Measurements from ENCODE around the gene RTKN2. TPM values are rescaled to one million over a fixed set of nuclear protein-coding genes. Genes with fewer than 3 reads are reported as not detected.

RTKN2 gene
- total and polyA plus RNA-seq, 2 experiments from 2014 or later: 1.1 to 4.4 TPM

DNA sequence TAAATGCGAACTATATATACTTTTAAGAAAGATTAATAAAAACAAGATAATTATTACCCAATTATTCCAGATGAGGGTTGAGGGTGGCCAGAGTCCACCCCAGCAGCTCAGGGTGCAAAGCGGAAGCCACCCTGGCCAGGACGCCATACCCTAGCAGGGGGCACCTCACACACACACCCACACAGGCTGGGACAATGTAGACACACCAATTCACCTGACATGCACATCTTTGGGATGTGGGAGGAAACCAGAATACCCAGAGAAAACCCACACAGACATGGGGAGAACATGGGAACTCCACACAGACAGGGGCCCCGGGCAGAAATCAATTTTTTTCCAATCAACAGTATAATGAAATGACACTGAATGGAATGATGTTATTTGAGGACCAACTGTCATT, 86.0 kb downstream of the RTKN2 start:
- Histone ChIP-seq H3K27ac (no peak overlapping the region), H3K4me1 (ENCODE audit: low read depth) (peaks cover 16% of the 10 kb centered on the region), H3K36me3 (no peaks in the 10 kb centered on the region), H3K4me3 (no peak overlapping the region), H3K9me3 (ENCODE audit: low read depth) (no peaks in the 10 kb centered on the region), H3K27me3 (no peaks in the 10 kb centered on the region)
- TF ChIP-seq, protein P1, sequence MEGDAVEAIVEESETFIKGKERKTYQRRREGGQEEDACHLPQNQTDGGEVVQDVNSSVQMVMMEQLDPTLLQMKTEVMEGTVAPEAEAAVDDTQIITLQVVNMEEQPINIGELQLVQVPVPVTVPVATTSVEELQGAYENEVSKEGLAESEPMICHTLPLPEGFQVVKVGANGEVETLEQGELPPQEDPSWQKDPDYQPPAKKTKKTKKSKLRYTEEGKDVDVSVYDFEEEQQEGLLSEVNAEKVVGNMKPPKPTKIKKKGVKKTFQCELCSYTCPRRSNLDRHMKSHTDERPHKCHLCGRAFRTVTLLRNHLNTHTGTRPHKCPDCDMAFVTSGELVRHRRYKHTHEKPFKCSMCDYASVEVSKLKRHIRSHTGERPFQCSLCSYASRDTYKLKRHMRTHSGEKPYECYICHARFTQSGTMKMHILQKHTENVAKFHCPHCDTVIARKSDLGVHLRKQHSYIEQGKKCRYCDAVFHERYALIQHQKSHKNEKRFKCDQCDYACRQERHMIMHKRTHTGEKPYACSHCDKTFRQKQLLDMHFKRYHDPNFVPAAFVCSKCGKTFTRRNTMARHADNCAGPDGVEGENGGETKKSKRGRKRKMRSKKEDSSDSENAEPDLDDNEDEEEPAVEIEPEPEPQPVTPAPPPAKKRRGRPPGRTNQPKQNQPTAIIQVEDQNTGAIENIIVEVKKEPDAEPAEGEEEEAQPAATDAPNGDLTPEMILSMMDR (IDR thresholded peaks at IDR 0.05; ENCODE audit: low read depth, low read length): no peak
- DNase-seq (ENCODE audit: low read depth in 1 of 2, low spot score in 1 of 2): no peak

DNA sequence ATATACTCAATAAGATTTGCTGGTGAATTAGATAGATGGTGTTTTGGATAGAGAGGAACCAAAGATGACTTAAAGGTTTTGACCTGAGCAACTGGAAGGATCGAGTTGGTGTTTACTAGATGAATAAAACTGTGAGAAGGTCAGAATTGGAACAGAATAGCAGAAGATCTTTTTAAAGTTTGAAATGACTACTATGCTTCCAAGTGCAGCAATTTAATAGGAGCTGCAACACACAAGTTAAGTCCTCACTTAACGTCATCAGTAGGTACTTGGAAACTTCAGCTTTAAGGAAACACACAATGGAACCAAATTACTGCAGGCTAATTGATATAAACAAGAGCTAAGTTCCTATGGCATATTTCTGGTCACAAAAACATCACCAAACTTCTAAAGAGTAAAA, 86.5 kb downstream of the RTKN2 start:
- no peaks in the 10 kb centered on the region for H3K9me3 ChIP-seq (ENCODE audit: low read depth)
- H3K27ac ChIP-seq: no peak overlapping the region
- H3K27me3 ChIP-seq: no peaks in the 10 kb centered on the region
- TF ChIP-seq, protein P1 (IDR thresholded peaks at IDR 0.05; ENCODE audit: low read depth, low read length): no peak
- peaks cover 12% of the 10 kb centered on the region for H3K4me1 ChIP-seq (ENCODE audit: low read depth)
- DNase-seq (ENCODE audit: low read depth in 1 of 2, low spot score in 1 of 2): no peak
- no peak overlapping the region for H3K4me3 ChIP-seq
- H3K36me3 ChIP-seq: no peaks in the 10 kb centered on the region

DNA sequence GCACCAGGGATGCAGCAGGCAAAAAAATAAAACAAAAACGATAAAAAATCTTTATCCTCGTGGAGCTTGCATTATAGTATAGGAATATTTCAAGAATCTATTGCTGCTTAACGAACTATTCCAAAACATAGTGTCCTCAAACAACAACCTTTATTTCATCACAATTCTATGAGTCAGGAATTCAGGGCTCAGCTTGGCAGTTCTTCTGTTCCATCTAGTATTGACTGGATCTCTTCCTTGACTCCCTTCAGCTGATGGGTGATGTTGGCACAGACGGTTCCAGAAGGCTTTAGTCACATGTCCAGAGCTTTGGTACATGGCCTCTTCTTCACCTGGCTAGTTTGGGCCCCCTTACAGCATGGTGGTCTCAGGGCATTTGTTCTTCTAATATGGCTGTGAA, 88.0 kb downstream of the RTKN2 start:
- H3K36me3 ChIP-seq: no peaks in the 10 kb centered on the region
- no peaks in the 10 kb centered on the region for H3K27me3 ChIP-seq
- TF ChIP-seq, protein P1 (IDR thresholded peaks at IDR 0.05; ENCODE audit: low read depth, low read length): no peak
- no peaks in the 10 kb centered on the region for H3K4me1 ChIP-seq (ENCODE audit: low read depth)
- no peaks in the 10 kb centered on the region for H3K9me3 ChIP-seq (ENCODE audit: low read depth)
- no peak for DNase-seq (ENCODE audit: low read depth in 1 of 2, low spot score in 1 of 2)
- no peak overlapping the region for H3K27ac ChIP-seq
- H3K4me3 ChIP-seq: no peak overlapping the region

DNA sequence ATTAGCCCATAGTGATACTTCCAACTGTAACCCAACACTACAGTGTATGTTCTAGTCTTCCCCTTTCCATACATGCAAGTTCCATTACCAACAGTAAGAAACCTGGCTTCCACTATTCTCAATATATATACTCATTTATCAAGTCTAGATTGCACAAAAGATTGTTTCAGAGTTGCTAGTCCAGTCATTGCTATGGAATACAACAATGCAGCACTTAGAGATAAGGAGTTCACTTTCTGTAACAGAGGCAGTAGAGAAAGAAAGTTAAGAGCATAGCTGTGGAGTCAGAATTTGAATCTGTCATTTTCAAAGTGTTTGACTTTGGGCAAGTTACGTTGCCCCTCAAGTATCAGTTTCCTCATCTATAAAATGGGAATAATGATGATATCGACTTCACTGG, 90.1 kb downstream of the RTKN2 start:
- H3K36me3 ChIP-seq: no peaks in the 10 kb centered on the region
- H3K27me3 ChIP-seq: no peaks in the 10 kb centered on the region
- TF ChIP-seq, protein P1 (IDR thresholded peaks at IDR 0.05; ENCODE audit: low read depth, low read length): no peak
- H3K9me3 ChIP-seq (ENCODE audit: low read depth): no peaks in the 10 kb centered on the region
- peak in 1 of 2 donors; percentile 29 for DNase-seq (ENCODE audit: low read depth in 1 of 2, low spot score in 1 of 2)
- no peak overlapping the region for H3K27ac ChIP-seq
- no peak overlapping the region for H3K4me3 ChIP-seq
- no peaks in the 10 kb centered on the region for H3K4me1 ChIP-seq (ENCODE audit: low read depth)

DNA sequence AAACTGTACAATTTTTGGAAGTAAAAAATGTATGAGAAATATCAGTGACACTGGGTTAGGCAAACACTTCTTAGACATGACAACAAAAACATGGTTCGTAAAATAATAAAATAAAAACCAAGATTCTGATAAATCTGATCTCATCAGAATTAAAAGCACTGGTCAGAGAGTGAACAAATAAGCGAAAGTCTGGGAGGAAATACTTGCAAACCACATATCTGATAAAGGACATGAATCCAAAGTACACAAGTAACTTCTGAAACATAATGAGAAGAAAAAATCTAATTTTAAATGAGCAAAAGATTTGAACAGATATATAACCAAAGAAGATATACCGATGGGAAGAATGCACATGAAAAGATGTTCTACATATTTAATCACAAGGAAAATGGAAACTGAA, 91.5 kb downstream of the RTKN2 start:
- no peak overlapping the region for H3K4me3 ChIP-seq
- TF ChIP-seq, protein P1 (IDR thresholded peaks at IDR 0.05; ENCODE audit: low read depth, low read length): no peak
- H3K27me3 ChIP-seq: no peaks in the 10 kb centered on the region
- no peaks in the 10 kb centered on the region for H3K36me3 ChIP-seq
- H3K9me3 ChIP-seq (ENCODE audit: low read depth): no peaks in the 10 kb centered on the region
- no peaks in the 10 kb centered on the region for H3K4me1 ChIP-seq (ENCODE audit: low read depth)
- no peak overlapping the region for H3K27ac ChIP-seq
- DNase-seq (ENCODE audit: low read depth in 1 of 2, low spot score in 1 of 2): peak in 1 of 2 donors; percentile 47

DNA sequence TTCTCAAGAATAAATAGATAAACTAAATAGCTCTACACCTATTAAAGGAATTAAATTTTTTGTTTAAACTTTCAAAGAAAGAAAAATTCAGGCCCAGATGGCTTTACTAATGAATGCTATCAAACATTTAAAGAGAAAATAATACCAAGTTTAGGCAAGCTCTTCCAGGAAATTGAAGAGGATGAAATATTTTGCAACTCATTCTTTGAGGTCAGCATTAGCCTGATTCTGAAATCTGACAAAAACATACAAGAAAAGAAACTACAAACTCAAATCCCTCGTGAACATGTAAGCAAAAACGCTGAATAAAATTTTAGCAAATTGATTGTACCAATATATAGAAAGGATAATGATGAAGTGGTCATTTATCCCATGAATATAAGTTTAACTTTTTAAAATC, 93.4 kb downstream of the RTKN2 start:
- no peaks in the 10 kb centered on the region for H3K4me1 ChIP-seq (ENCODE audit: low read depth)
- no peaks in the 10 kb centered on the region for H3K36me3 ChIP-seq
- no peaks in the 10 kb centered on the region for H3K9me3 ChIP-seq (ENCODE audit: low read depth)
- TF ChIP-seq, protein P1 (IDR thresholded peaks at IDR 0.05; ENCODE audit: low read depth, low read length): no peak
- DNase-seq (ENCODE audit: low read depth in 1 of 2, low spot score in 1 of 2): peak in 1 of 2 donors; percentile 53
- H3K4me3 ChIP-seq: no peak overlapping the region
- H3K27ac ChIP-seq: no peak overlapping the region
- H3K27me3 ChIP-seq: no peaks in the 10 kb centered on the region

Measured in cardiac muscle cell (in vitro differentiated cells and primary cell).